ENCODE results near the gene TRAFD1. TPM values are rescaled to one million over a fixed set of nuclear protein-coding genes. Genes with fewer than 3 reads are reported as not detected.

The TRAFD1 gene
- total RNA-seq, 1 donor from 2014 or later = 35.4 TPM

DNA sequence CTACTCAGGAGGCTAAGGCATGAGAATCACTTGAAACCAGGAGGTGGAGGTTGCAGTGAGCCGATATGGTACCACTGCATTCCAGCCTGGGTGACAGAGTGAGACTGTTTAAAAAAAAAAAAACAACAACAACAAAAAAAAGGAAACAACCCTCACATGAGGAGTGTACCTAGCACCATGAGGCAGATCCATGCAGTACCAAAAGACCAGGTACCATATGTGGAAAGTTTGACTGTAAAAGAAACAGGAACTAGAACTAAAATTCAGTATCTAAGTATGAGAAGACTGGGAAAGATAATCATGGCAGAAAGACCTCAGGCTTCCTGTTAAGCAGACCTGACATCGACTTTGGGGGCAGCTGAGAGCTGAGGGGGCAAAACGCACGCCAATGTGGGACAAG is 55.1 kb downstream of the TRAFD1 start:
- H3K36me3 Mint-ChIP-seq = peaks cover 15% of the 10 kb centered on the region
- TF ChIP-seq EZH2 (IDR thresholded peaks at IDR 0.05) (no peak), EZH2phosphoT487 (IDR thresholded peaks at IDR 0.05) (no peak)
- TF ChIP-seq, protein P1, sequence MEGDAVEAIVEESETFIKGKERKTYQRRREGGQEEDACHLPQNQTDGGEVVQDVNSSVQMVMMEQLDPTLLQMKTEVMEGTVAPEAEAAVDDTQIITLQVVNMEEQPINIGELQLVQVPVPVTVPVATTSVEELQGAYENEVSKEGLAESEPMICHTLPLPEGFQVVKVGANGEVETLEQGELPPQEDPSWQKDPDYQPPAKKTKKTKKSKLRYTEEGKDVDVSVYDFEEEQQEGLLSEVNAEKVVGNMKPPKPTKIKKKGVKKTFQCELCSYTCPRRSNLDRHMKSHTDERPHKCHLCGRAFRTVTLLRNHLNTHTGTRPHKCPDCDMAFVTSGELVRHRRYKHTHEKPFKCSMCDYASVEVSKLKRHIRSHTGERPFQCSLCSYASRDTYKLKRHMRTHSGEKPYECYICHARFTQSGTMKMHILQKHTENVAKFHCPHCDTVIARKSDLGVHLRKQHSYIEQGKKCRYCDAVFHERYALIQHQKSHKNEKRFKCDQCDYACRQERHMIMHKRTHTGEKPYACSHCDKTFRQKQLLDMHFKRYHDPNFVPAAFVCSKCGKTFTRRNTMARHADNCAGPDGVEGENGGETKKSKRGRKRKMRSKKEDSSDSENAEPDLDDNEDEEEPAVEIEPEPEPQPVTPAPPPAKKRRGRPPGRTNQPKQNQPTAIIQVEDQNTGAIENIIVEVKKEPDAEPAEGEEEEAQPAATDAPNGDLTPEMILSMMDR (IDR thresholded peaks at IDR 0.05) = no peak
- DNase-seq (ENCODE audit: low spot score) = no peak
- Histone ChIP-seq H3F3A (ENCODE audit: low read depth) (no peaks in the 10 kb centered on the region), H3K9ac (no peak overlapping the region), H2AFZ (replicated peaks) (no peak overlapping the region), H3K79me2 (ENCODE audit: low read depth) (no peaks in the 10 kb centered on the region), H3K36me3 (no peaks in the 10 kb centered on the region), H4K20me1 (ENCODE audit: low read depth) (no peaks in the 10 kb centered on the region), H3K4me2 (no peak overlapping the region), H3K27ac (no peak overlapping the region), H3K27me3 (no peaks in the 10 kb centered on the region), H3K4me3 (no peak overlapping the region), H3K4me1 (no peaks in the 10 kb centered on the region), H3K9me3 (ENCODE audit: low read depth) (no peaks in the 10 kb centered on the region)
- no peaks in the 10 kb centered on the region for H3K27me3 Mint-ChIP-seq (ENCODE audit: insufficient read depth, low read depth)
- H3K4me1 Mint-ChIP-seq = peaks cover 11% of the 10 kb centered on the region
- H3K9me3 Mint-ChIP-seq = no peaks in the 10 kb centered on the region
- no peak overlapping the region for H3K4me3 Mint-ChIP-seq
- no peak overlapping the region for H3K27ac Mint-ChIP-seq

DNA sequence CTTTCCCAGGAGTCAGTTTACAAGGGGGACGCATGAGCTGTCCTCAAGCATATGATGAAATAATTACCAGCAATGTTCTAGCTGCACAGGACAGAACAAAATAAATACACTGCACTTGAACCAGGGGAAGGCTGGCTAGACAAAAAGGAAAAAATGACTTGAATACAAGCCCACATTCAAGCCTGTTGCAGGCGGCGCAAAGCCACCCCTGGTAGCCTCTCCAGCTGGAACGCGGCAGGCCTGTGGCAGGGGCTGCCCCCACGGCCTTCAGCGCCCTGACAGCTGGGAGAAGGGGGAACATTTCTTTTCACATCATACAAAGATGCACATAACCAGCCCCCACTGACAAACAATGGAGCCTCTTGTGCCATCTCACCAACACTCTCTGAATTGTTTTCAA is 57.1 kb downstream of the TRAFD1 start:
- Histone ChIP-seq H3K36me3 (no peaks in the 10 kb centered on the region), H3K4me1 (no peaks in the 10 kb centered on the region), H3F3A (ENCODE audit: low read depth) (no peaks in the 10 kb centered on the region), H4K20me1 (ENCODE audit: low read depth) (no peaks in the 10 kb centered on the region), H3K9me3 (ENCODE audit: low read depth) (no peaks in the 10 kb centered on the region), H3K4me3 (no peak overlapping the region), H3K9ac (no peak overlapping the region), H2AFZ (replicated peaks) (no peak overlapping the region), H3K27me3 (no peaks in the 10 kb centered on the region), H3K4me2 (no peak overlapping the region), H3K27ac (no peak overlapping the region), H3K79me2 (ENCODE audit: low read depth) (no peaks in the 10 kb centered on the region)
- no peak overlapping the region for H3K27ac Mint-ChIP-seq
- H3K9me3 Mint-ChIP-seq = no peaks in the 10 kb centered on the region
- peaks cover 2% of the 10 kb centered on the region for H3K4me1 Mint-ChIP-seq
- no peak overlapping the region for H3K4me3 Mint-ChIP-seq
- no peak for DNase-seq (ENCODE audit: low spot score)
- no peak for TF ChIP-seq EZH2 (IDR thresholded peaks at IDR 0.05)
- TF ChIP-seq, protein P1 (IDR thresholded peaks at IDR 0.05) = no peak
- no peak for TF ChIP-seq EZH2phosphoT487 (IDR thresholded peaks at IDR 0.05)
- peaks cover 8% of the 10 kb centered on the region for H3K36me3 Mint-ChIP-seq
- H3K27me3 Mint-ChIP-seq (ENCODE audit: insufficient read depth, low read depth) = no peaks in the 10 kb centered on the region

DNA sequence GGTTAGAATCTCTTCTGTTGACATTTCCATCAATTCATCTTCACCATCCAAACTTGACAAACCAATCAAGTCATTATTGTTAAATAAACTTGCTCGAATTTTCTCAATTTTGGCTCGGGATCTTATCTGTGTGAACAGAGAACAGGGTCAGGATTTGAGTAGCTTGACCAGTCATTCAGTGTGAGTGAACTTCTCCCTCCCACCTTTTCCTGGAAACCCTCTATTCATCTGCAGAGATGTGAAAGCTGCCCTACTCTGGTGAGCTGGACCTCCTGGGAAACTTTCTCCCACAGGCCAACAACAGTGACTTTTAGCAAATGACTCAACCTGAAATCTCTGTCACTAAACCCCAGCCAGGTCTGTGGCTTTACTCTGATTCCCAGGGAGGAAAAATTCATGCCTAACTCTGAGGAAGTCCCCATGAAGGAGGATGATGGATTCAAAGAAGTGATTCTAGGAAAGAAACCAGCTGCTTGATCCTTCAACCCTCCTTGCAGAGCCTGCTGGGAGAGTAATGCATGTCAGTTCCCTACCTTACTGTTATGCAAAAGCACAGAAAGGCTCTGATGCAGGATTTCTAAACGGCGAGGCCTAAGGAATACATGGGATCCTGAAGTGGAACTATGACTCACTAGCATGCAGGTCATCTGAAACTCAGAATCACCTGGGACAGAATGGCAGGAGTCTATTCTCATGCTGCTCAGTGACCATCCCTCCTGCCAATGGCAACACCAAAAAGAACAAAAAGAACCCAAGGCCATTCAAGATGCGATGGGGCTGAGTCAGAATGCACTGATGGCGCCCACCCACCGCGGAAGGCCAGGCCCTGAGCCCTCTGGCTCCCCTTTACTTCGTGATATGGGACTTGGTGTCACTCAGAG is 58.0 kb downstream of the TRAFD1 start:
- no peak overlapping the region for H3K4me2 ChIP-seq
- H3K36me3 ChIP-seq = no peaks in the 10 kb centered on the region

More for the DNA sequence above, 58.0 kb downstream of the TRAFD1 start:
- no peak overlapping the region for H3K4me3 Mint-ChIP-seq
- Histone ChIP-seq H3K9ac (peak overlapping the region; percentile 12), H3K9me3 (ENCODE audit: low read depth) (no peaks in the 10 kb centered on the region), H3K4me3 (no peak overlapping the region), H3K4me1 (no peaks in the 10 kb centered on the region), H4K20me1 (ENCODE audit: low read depth) (no peaks in the 10 kb centered on the region), H3K27ac (no peak overlapping the region), H3K79me2 (ENCODE audit: low read depth) (no peaks in the 10 kb centered on the region), H2AFZ (replicated peaks) (no peak overlapping the region), H3K27me3 (no peaks in the 10 kb centered on the region), H3F3A (ENCODE audit: low read depth) (no peaks in the 10 kb centered on the region)
- peaks cover 2% of the 10 kb centered on the region for H3K4me1 Mint-ChIP-seq
- DNase-seq (ENCODE audit: low spot score) = no peak
- TF ChIP-seq EZH2phosphoT487 (IDR thresholded peaks at IDR 0.05) = no peak
- no peak for TF ChIP-seq EZH2 (IDR thresholded peaks at IDR 0.05)
- TF ChIP-seq, protein P1 (IDR thresholded peaks at IDR 0.05) = no peak
- no peaks in the 10 kb centered on the region for H3K27me3 Mint-ChIP-seq (ENCODE audit: insufficient read depth, low read depth)
- peaks cover 8% of the 10 kb centered on the region for H3K36me3 Mint-ChIP-seq
- H3K9me3 Mint-ChIP-seq = no peaks in the 10 kb centered on the region
- H3K27ac Mint-ChIP-seq = peak overlapping the region; percentile 66
